ENCODE data around the gene HSPA9. TPM values are rescaled to one million over a fixed set of nuclear protein-coding genes. Genes with fewer than 3 reads are reported as not detected.

HSPA9 gene
- total and polyA plus RNA-seq, 7 donors: 289 to 718 (median 483) TPM

DNA sequence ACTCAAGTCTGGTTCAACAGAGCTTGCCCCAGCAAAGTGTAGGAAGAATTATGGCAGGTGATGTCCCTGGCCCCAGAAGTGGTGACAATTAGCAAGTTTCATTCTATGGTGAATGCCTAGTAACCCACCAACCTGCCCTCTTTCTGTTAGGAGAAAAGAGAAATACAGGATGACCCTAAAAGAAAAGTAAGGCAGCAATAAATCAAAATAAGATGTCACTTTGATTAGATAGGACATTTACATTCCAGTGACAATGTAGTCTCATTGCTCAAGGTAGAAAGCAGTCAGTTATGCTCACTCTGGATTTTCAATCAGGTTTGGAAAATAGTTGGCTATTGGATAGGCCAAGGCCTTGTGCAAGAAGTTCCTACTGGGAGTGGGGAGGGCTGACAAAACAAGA lies 5.6 kb upstream of the HSPA9 start:
- intact Hi-C loops (cut with DNase I): loop anchor here in 1 of 2 donors (5.0 kb wide), 1 partner anchor 682 kb away; no protein-coding TSS in a partner anchor
- no peaks in the 10 kb centered on the region for H3K36me3 ChIP-seq (ENCODE audit: insufficient read depth in 1 of 2, low read depth in 1 of 2)
- ATAC-seq (no peak), DNase-seq (no peak)
- no peak overlapping the region for H3K27ac ChIP-seq
- no peaks in the 10 kb centered on the region for H3K9me3 ChIP-seq
- H3K27me3 ChIP-seq (ENCODE audit: insufficient read depth in 3 of 3, low read length in 2 of 3): no peaks in the 10 kb centered on the region
- TF ChIP-seq, protein P1, sequence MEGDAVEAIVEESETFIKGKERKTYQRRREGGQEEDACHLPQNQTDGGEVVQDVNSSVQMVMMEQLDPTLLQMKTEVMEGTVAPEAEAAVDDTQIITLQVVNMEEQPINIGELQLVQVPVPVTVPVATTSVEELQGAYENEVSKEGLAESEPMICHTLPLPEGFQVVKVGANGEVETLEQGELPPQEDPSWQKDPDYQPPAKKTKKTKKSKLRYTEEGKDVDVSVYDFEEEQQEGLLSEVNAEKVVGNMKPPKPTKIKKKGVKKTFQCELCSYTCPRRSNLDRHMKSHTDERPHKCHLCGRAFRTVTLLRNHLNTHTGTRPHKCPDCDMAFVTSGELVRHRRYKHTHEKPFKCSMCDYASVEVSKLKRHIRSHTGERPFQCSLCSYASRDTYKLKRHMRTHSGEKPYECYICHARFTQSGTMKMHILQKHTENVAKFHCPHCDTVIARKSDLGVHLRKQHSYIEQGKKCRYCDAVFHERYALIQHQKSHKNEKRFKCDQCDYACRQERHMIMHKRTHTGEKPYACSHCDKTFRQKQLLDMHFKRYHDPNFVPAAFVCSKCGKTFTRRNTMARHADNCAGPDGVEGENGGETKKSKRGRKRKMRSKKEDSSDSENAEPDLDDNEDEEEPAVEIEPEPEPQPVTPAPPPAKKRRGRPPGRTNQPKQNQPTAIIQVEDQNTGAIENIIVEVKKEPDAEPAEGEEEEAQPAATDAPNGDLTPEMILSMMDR (IDR thresholded peaks at IDR 0.05): no peak
- H3K4me3 ChIP-seq: no peak overlapping the region
- no peaks in the 10 kb centered on the region for H3K4me1 ChIP-seq

DNA sequence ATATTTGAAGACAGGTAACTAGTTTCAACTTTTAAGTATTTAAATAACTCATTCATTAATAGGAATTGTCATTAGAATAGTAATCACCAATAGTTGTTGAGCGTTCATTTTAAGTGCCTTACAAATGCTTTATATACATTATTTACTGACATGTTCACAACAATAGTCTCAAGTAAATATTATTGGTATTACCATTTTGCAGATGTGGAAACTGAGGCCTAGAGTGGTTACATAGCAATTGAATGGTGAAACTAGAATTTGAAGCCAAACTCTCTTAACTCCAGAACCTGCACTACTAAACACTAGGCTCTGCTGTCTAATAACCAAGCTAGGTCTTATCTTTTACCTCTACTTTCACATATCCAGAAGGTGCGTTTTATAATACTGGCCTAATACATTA lies 4.8 kb upstream of the HSPA9 start:
- DNase-seq (no peak), ATAC-seq (no peak)
- Histone ChIP-seq H3K4me3 (no peak overlapping the region), H3K4me1 (no peaks in the 10 kb centered on the region), H3K36me3 (ENCODE audit: insufficient read depth in 1 of 2, low read depth in 1 of 2) (no peaks in the 10 kb centered on the region), H3K27me3 (ENCODE audit: insufficient read depth in 3 of 3, low read length in 2 of 3) (no peaks in the 10 kb centered on the region), H3K9me3 (no peaks in the 10 kb centered on the region), H3K27ac (no peak overlapping the region)
- intact Hi-C loops (cut with DNase I): loop anchor here in 1 of 2 donors (5.0 kb wide), 1 partner anchor 682 kb away; no protein-coding TSS in a partner anchor
- TF ChIP-seq, protein P1 (IDR thresholded peaks at IDR 0.05): no peak
- 95 to 99% (median 96%) methylated on average over 2 of the region's 2 CpGs for WGBS, 3 donors

DNA sequence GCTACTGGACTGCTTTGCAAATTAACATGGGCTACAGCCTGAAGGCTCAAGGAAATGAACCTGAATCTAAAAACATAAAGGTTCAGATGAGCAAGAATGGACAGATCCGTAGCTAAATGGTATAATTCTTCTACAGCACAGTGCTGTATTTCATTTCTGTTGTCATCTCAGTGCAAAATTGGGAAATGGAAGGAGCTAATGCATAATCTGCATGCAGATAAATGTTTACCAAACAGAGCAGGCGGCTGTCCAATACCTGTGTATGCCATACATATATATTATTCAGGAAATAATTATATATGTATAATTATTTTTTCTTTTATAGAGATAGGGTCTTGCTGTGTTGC lies 4.3 kb upstream of the HSPA9 start:
- Histone ChIP-seq H3K4me1 (no peaks in the 10 kb centered on the region), H3K36me3 (ENCODE audit: insufficient read depth in 1 of 2, low read depth in 1 of 2) (no peaks in the 10 kb centered on the region), H3K4me3 (no peak overlapping the region), H3K9me3 (no peaks in the 10 kb centered on the region), H3K27me3 (ENCODE audit: insufficient read depth in 3 of 3, low read length in 2 of 3) (no peaks in the 10 kb centered on the region), H3K27ac (no peak overlapping the region)
- DNase-seq: no peak
- intact Hi-C loops (cut with DNase I): loop anchor here (5.0 to 10.0 kb wide), 2 partner anchors 688 to 755 kb away; no protein-coding TSS in a partner anchor
- TF ChIP-seq, protein P1 (IDR thresholded peaks at IDR 0.05): no peak
- no peak for ATAC-seq
- WGBS, 3 donors: 53 to 55% (median 54%) methylated on average over 2 of the region's 2 CpGs

DNA sequence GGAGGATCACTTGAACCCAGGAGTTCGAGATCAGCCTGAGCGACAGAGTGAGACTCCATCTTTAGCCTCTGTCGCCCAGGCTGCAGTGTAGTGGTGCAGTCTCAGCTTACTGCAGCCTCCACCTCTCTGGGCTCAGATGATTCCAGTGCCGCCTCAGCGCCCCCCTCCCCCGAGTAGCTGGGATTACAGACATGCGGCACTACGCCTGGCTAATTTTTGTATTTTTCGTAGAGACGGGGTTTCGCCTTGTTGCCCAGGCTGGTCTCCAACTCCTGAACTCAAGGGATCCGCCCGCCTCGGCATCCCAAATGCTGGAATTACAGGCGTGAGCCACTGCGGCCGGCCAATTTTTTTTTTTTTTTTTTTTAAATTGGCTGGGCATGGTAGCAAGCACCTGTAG lies 2.3 kb upstream of the HSPA9 start:
- DNase-seq (no peak), ATAC-seq (no peak)
- Histone ChIP-seq H3K9me3 (no peaks in the 10 kb centered on the region), H3K4me3 (no peak overlapping the region), H3K4me1 (peaks cover 14% of the 10 kb centered on the region), H3K27me3 (ENCODE audit: insufficient read depth in 3 of 3, low read length in 2 of 3) (no peaks in the 10 kb centered on the region), H3K27ac (no peak overlapping the region), H3K36me3 (ENCODE audit: insufficient read depth in 1 of 2, low read depth in 1 of 2) (peaks cover 5 to 17% of the 10 kb centered on the region in 2 donors)
- WGBS, 3 donors: 91 to 93% (median 92%) methylated on average over 17 of the region's 17 CpGs
- TF ChIP-seq, protein P1 (IDR thresholded peaks at IDR 0.05): no peak
- intact Hi-C loops (cut with DNase I): loop anchor here (5.0 to 10.0 kb wide), 2 partner anchors 690 to 757 kb away; no protein-coding TSS in a partner anchor

DNA sequence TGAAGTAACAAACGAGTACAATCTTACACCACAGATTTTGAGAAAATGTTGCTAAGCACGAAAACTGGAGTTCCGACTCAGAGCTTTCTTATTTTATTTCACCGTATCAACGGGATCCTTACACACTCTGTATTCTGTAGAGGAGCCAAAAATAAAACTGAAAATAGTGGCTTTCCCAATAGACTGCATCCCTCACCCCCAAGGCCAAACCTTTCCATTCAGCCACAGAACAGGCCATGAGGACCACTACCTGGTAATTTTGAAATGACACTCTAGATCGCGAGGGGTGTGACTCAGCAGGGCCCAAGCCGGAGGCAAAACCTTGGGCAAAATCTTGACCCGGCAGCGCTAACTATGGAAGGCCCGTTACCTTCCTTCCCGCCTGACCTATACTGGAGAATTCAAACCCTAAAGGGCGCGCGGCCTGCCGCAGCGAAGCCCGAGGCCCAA lies 432 bp downstream of the HSPA9 start:
- Histone ChIP-seq H3K4me1 (peaks cover 25% of the 10 kb centered on the region), H3K36me3 (ENCODE audit: insufficient read depth in 1 of 2, low read depth in 1 of 2) (peaks cover 20 to 44% of the 10 kb centered on the region in 2 donors), H3K9me3 (no peaks in the 10 kb centered on the region), H3K27me3 (ENCODE audit: insufficient read depth in 3 of 3, low read length in 2 of 3) (no peaks in the 10 kb centered on the region), H3K27ac (peak overlapping the region; percentile 98), H3K4me3 (peak overlapping the region; percentile 89)
- 0 to 1% (median 0%) methylated on average over 18 of the region's 18 CpGs for WGBS, 3 donors
- intact Hi-C loops (cut with DNase I): loop anchor here (5.0 to 10.0 kb wide), 2 partner anchors 693 to 760 kb away; no protein-coding TSS in a partner anchor
- TF ChIP-seq, protein P1 (IDR thresholded peaks at IDR 0.05): no peak
- ATAC-seq (peak in 2 of 4 donors; percentile 31 to 46), DNase-seq (no peak)
